ENCODE data around the gene MAFG.

The MAFG gene

DNA sequence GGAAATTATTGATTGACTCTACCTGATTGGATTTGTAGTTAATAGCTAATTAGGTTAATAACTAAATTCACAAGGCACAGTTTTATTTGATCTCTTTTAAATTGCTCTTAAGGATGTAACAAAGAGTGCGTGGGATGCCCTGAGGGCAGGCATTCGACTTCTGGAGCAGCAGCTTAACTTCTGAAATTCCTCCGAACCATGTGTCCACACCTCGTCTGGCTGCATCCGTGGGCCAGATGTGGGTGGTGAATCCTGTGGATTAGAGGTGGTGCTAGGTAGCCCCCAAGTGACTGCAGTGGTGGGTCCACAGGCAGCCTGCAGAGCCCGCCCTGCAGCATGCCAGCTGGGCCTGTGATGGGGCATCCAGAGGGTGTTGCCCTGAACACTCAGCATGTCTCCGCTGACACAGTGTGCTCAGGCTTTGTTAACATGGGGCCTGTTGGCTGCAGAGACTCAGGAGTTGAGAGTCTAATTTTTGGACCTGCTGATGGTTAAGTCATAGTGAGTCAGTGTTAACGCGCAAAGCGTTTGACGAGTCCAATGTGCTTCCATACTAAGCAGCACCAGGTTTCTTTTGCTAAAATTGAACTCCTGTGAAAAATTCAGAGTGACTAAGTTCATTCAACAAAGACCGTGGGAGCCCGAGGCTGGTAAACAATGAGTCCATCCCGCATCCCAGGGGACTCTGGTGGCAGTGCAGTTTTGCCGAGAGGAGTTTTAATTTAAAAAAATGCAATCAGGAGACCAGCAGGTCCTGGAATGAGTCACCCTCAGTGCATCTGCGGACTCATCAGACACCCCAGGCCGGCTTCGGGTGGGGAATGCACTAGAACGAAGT, 29.3 kb downstream of the MAFG start:
- no peak for DNase-seq (ENCODE audit: low read depth in 2 of 2)

DNA sequence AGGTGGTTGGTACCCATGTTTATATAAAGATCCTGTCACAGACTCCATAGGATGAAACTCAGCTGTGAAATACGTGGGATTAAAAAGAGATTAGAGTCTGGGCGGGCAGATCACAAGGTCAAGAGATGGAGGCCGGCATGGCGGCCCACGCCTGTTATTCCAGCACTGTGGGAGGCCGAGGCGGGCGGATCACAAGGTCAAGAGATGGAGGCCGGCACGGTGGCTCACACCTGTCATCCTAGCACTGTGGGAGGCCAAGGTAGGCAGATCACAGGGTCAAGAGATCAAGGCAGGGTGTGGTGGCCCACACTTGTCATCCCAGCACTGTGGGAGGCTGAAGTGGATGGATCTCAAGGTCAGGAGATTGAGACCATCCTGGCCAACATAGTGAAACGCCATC, 32.1 kb downstream of the MAFG start:
- DNase-seq (ENCODE audit: low read depth in 2 of 2), result no peak

DNA sequence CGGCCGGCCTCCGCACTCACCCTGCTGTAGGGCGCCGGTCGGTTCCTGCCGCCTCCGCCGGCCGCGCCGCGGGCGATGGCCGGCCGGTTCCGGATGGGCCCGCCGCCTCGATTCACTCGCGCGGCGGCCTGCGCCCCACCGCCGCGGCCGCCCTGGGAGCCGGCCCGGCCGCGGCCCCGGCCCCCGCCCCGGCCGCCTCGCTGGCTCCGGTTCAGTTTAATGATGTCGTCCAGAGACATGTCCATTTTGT, 36.3 kb downstream of the MAFG start:
- no peak for DNase-seq (ENCODE audit: low read depth in 2 of 2)

DNA sequence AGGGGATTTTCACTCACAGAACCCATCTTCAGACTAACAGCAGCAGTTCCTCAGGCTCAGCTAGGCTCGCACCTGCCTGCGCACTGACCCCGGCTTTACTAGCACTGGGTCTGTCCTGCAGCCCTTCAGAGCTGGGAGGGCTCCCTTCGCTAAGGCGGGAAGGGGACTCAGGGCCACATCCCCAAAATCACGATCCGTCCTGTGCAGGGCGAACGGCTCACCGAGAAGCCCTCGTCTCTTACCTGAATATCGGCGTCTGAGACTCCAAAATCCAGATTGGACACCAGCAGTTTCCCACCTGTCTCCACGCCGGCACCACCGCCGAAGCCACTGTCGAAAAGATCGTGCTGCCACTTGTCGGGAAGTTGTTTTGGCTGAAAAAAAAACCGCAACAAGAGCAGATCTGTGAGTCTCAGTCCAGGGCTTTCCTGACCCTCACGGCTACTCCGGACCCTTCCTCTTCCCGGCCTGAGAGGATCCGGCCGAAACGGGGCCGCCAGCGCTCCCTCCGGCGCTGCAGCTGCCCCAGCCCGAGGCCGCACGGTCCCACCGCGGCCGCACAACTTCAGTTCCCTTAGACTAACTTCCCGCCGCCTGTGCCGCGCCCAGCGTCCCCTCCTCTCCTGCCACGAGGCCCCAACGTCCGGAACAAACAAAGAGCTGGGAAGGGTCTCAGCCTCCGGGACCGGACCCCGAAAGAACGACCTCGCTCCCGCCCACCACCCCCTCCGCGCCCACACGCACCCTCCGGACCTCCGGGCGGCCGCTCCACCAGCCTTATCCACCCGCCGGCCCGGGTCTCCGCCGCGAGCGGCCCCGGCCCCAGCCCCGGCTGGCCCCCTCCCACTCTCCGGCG, 36.9 kb downstream of the MAFG start:
- DNase-seq (ENCODE audit: low read depth in 2 of 2), result no peak

DNA sequence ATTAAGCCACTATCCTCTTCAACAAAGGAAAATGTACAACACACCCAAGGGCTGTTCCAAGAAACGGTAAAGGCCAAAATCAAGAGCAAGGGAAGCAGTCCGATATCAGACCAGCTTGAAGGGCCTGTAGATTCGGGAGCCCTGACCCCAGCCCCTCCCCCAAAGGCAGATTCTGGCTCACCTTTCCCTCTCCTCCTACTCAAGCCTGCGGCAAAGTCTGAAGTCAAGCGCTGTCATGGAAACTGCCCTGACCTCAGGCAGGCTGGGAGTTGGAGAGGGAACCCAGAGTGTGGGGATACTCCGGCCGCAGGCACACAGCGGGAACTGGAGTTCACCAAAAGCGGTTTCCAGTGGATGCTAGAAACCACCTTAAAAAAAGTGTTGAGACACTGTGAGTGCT, 37.9 kb downstream of the MAFG start:
- DNase-seq (ENCODE audit: low read depth in 2 of 2), result no peak

DNA sequence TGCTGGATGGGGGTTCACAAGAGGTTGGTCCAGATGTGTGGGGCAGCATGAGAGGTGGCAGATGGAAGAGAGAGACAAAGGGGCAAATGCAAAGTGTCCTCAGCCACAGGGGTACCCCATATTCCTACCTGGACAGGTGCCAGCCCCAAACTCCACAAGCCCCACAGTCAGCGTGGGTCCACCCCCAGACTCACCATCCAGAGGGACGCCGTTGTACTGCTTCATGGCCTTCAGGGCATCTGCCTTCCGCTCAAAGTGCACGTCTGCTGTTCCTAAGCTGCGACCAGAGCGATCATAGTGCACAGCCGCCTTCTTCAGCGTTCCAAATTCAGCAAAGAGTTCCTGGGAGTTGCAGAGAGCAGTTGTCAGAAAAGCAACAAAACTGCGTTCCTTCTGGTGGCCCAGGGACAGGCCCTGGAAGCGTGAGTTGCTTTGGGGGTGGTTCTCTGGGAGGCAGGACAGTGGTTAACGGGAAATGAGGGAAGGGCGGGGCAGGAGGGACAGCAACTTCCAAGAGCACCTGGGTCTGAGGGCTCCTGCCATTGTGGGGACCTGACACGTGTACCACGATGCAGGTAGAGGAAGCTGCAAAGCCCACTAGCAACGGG, 38.4 kb downstream of the MAFG start:
- no peak for DNase-seq (ENCODE audit: low read depth in 2 of 2)

DNA sequence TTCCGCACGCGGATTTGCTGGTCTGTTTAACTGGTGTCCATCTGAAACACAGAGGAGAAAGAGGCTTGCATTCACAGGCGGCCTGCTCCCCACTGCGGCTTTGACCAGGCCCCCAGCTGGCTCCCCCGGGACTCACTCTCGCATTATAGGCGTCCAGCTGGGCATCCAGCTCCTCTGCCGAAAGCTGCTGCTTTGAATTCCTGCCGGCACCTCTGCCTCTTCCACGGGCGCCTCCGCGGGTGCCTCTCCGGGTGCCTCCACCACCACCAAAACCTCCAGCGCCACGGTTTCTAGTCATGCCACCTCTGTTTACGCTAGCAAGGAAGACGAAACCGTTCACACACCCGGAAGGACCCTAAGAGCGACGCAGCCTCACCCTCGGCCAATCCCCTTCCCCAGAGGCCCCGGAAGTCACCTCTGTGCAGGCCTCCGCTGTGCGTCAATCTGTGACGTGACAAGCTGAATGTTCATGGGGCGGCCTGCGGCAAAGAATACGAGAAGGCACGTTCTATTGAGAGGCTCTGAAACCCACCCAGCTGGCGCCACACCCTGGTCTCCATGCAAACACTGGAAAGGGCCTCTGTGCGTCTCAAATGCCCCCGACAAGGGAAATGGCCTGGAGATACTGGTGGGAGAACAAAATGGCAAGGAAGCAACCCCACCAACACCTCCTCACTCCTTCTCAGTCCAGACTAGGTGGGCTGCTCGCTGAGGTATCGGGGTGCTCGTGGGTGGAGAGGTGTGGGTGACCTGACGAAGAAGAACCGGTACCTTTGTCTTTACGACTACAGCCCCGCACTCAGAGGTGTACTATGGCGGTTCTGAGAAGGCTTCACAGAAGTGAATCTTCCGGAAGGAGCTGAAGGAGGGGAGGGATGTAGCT, 39.2 kb downstream of the MAFG start:
- DNase-seq (ENCODE audit: low read depth in 2 of 2), result no peak

DNA sequence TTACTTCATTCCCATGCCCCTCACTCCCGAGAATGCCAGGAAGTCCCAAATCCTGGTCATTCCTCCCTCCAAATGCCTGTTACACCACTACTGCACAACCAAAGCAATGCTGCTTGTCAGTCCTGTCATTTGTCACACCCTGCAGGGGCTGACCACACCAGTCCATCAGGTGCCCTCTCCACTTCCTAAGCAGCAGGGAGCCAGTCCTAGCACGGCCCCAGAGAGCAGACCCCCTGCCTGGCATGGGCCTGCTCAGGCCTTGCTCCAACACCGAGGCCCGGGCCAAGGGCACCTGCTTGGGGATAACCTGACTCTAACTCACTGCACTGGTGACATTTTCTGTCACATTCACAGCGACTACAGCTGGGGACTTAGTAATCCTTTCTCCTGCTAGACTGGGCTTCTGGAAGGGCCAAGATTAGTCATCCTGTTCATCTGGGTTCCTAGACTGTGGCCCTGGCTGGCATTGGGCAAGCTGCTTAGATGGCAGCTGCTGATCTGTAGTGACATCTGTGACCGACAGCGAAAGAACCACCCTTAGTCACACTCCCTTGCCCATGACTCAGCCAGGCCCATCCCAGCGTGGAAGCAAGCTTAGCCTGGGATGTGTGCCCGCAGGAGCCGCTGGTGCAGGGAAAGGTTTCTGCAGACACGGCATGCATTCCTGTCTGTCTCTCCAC, 41.5 kb downstream of the MAFG start:
- DNase-seq (ENCODE audit: low read depth in 2 of 2), result no peak

DNA sequence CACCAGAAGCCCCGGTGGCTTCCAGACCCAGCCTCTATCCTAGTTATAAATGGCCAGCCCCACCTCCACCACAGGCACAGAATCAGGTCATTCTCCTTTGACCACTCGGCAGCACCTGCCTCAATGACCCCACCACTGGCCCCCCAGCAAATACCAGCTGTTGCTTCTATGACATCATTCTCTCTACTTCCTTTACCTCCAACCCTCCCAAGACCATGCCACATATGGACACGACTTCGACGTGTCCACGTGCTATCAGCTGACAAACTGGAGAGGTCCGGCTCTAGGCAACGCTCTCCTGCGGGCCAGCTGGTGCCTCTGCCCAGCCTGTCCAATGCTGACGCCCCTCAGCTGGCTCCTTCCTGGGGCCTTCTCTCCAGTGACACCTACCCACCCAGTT, 42.1 kb downstream of the MAFG start:
- no peak for DNase-seq (ENCODE audit: low read depth in 2 of 2)

DNA sequence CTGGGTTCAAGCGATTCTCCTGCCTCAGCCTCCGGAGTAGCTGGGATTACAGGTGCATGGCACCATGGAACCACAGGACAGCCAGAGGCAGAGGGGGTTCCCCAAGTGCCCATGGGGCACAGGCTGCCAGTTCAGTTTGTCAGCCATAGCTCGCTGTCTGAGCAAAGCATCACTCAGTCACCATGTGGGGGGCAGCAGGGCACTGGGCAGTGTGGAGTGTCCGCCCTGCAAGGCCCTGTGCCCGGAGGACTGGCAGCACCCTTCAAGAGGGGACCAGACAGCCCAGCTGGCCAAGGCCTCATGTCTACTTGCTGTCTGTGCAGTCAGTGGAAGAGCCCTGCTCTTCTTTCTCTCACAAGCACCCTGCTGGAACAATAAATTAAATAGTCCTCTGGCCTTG, 42.6 kb downstream of the MAFG start:
- no peak for DNase-seq (ENCODE audit: low read depth in 2 of 2)

DNA sequence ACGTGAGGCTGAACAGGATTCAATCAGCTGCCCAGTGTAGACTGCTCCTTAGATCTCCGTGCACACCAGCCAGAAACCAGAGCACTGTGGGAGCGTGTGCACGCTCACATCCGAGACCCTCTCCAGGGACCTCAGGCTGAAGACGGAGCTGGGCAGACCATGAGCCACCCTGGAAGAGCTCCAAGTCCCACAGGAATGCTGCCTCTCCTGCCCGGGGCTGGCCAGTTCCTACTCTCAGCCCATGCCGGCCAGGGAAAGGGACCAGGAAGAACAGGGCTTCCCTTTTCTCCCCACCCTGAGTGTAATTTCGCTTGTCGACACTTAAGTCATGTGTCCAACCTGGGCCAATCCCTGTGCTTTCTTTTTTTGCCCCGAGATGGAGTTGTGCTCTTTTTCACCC, 43.0 kb downstream of the MAFG start:
- no peak for DNase-seq (ENCODE audit: low read depth in 2 of 2)

DNA sequence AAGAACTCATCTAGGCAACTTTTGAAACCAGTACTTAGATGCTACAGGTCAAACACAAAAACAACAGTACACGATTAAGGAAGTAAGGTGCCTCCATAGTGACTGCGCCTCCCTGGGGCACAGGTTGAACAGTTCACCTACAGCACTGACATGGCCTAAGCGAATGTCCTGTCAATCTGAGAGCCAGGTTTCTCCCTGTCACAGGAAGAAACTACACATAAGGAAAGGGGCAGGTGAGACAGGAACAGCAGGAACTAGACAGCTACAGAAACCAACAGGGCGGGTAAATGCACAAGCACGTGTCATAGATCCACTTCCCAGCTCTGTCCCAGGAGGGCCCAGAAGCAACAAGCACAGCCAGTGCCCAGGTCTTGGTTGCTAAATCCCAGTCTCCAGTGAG, 48.4 kb downstream of the MAFG start:
- no peak for DNase-seq (ENCODE audit: low read depth in 2 of 2)

DNA sequence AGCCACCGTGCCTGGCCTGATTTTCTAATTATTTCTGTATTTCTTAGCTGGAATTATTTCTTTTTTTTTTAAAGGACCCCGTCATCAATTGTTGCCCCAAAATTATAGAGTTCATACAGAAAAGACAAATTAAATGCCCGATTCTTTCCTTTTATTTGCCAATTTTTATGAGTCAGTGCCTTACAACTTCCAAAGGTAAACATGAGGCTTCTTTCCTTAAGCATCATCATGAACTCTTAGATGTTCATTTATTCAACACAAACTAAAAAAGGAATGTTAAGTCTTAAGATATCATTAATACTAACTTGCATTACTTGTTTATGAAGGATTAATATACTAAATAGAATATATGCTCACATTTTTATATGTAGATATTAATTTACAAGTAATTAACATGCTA, 49.2 kb downstream of the MAFG start:
- no peak for DNase-seq (ENCODE audit: low read depth in 2 of 2)

DNA sequence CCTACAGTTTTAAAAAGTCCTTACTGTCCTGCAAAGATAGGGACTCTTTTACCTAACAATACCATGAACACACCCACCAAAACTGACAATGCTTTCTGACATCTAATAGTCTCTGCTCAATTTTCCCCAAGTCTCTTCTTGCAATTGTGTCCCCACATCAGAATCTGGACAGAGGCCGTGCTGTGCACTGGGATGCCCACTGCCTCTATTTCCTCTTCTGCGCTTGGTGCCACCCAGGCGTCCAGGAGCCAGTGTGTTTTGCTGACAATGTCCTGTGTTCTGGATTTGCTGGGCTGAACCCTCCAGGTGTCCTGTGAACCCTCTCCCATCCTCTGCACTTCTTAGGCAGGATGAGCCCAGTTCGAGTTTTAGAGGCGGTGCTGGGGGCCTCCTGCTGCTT, 50.0 kb downstream of the MAFG start:
- DNase-seq (ENCODE audit: low read depth in 2 of 2), result no peak

DNA sequence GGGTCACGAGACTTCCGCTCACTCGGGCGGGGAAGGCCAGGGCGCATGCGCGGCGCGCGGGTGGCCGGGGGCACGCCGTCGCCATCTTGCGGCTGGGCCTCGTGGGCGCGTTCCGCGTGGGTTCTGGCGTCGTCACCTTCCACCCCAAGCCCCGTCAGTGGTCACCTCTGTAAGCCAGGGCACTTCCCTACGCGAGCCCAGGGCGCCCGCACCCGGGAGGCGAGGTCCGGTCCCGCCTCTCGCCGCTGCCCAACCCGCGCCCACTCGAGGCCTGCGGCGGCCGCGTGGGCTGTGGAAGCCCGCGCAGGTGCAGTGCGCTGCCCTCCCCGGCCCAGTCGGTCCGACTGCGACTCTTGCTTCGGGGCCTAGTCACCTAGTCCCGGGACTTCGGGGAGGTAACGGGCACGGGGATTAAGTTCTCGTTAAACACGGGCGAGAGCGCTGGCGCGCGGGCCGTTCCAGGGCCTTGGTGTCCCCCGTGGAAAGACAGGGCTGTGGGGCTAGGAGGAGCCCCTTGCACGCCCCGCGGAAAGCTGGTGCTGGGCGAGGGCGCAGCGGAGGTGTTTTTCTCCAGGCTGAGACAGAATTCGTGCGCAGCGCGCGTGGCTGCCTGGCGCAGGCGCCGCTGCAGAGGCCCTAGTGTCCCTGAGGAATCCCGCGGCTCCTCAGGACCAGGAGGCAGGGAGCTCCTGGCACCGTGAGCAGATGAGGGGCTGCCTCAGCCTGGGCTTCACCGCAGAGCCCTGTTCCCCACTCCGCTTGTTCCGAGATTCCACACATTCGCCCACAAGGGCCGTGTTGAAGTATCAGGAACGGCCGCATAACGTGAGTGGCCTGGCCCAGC, 55.9 kb downstream of the MAFG start:
- peak; percentile 93 for DNase-seq (ENCODE audit: low read depth in 2 of 2)

DNA sequence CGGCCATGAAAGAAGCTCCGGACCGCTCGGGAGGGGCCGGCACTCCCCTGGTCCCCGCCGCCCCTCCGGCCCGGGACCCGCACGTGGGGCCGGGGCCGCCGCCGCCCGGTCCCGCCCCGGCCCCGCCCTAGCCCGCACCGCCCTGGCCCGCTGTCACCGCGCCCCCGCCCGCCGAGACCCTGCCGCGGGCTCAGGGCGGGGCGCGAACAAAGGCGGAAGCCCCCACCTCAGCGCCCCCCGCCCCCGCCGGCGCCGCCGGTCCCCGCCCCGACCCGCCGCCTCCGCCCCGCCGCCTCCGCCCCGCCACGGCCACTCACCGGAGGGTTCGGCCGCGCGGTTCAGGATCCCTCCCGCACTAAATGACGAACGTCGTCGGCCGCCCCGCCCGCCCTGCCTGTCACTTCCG, 56.6 kb downstream of the MAFG start, which contains the start of gene ARHGDIA:
ARHGDIA (minus strand) TSS at position 357 of the 406 bp plus-strand sequence. CDS start 1,407 bp downstream, outside the sequence.
- no peak for DNase-seq (ENCODE audit: low read depth in 2 of 2)

DNA sequence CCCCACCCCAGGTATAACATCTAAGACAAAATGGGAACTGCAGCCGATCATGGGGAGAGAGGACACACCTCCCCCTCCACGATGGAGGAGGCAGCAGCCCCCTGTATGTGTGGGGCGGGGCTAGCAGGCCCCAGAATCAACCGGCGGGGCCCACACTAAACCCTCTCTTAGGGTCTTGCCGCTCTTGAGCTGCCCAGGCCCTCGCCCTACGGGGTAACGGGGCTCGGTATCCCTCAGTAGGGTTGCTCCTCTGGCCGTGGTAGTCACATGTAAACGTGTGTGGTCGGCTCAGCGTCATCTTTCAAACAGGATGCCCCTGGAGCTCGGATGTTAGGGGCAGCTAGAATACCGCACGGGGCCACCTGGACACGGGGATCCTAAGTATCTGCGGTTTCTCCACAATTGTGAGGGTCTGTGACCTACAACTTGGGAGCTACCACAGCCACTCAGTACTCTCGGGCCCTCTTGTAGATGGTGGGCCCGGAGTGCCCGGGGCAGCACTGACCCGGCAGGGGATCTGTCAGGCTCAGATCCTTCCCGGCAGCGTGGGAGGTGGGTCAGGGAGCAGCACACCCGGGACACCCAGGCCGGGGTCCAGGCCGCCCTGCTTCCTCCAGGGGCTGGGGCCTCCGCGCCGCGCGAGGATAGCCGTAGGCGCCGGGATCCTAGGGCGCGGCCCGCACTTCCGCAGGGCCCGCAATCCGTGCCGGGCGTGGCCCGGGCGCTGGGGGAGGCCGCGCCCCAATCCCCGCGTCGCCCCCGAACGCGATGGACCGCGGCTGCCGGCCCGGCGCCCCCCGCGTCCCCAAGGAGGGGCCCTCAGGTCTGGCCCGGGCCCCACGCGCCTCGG, 57.2 kb downstream of the MAFG start:
- no peak for DNase-seq (ENCODE audit: low read depth in 2 of 2)

DNA sequence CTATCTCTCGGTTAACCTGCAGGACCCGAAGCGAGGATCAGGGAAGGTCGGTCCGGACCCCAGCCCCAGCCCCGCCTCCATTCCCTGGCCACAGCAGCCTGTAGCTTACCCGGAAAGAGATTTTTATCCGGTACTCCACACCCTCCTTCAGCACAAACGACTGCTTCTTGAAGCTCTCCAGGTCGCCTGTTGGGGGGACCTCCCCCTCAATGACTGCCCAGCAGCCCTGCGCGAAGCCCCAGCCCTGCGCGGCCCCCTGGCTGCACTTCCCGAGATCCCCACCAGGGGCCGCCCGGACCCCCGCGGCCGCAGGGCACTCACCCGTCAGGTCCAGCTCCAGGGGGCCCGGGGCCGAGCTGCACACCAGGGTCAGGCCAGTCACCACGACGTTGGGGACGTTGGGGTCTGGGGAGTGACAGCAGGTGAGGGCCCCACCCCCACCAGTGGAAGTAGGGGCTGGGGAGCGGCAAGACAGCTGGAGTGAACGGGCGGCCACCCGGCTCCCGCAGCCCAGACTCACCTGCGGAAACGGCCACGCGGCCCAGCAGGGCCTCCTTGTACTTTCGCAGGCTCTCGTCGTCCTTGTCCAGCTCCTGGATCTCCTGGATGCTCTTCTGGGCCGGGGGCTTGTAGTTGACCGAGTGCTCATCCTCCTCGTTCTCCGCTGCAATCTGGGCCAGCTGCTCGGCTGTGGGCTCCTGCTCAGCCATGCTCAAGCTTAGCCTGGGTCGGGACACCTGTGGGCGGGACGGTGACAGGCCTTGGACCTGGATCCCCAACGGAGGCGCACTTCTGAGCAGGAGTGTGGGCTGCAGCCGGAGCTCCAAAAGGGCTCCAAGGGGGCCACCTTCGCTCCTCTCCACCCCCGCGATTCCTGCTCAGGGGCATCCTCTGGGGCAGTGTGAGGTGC, 58.1 kb downstream of the MAFG start:
- DNase-seq (ENCODE audit: low read depth in 2 of 2), result no peak
